ENCODE measurements around the gene PHF2. TPM values are rescaled to one million over a fixed set of nuclear protein-coding genes. Genes with fewer than 3 reads are reported as not detected.
"Not testable (repeated sequence)": the region's sequence is repeated elsewhere in the genome, so short reads cannot be mapped to it uniquely, and the experiment has no call there.

The PHF2 gene
- total RNA-seq, 2 donors from 2014 or later: 15.0 to 19.8 TPM

DNA sequence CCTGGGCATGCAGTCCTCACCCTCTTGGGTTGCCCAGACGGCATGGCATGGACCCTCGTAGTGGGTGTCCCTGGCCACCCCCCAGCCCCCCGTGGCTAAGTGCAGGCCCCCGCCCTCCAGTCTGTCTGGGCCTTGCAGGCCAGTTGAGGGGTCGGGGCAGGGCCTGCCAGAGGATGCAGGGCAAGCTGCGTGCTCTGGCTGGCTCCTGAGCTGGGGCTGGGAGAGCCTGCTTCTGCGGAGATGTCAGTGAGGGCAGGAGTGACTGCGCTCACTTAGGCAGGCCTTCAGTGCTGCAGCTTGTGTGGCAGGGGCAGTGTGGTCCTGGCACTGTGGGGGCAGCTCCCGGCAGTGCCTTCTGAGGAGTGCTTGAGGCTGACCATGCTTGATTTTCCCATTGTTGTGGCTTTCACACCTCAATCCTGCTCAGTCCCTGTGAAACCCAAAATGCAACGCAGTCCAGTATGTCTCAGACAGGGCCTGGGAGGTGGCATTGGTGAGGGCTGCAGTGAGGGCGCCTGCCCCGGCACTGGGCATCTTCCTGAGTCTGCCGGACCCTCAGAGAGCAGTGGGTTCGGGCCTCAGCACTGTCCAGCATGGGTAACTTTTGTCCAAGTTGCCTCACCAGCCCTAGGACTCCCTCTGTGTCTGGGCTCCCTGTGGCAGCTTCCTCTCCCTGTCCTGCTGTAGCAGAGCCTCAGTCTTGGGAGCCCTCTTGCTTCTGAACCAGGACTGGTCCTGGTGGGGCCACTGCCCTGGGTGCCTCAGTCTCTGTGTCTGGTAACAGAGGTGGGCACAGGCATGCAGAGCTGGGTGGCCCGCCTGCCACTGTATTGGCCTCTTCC lies 93.0 kb downstream of the PHF2 start:
- TF ChIP-seq, protein P1, sequence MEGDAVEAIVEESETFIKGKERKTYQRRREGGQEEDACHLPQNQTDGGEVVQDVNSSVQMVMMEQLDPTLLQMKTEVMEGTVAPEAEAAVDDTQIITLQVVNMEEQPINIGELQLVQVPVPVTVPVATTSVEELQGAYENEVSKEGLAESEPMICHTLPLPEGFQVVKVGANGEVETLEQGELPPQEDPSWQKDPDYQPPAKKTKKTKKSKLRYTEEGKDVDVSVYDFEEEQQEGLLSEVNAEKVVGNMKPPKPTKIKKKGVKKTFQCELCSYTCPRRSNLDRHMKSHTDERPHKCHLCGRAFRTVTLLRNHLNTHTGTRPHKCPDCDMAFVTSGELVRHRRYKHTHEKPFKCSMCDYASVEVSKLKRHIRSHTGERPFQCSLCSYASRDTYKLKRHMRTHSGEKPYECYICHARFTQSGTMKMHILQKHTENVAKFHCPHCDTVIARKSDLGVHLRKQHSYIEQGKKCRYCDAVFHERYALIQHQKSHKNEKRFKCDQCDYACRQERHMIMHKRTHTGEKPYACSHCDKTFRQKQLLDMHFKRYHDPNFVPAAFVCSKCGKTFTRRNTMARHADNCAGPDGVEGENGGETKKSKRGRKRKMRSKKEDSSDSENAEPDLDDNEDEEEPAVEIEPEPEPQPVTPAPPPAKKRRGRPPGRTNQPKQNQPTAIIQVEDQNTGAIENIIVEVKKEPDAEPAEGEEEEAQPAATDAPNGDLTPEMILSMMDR (IDR thresholded peaks at IDR 0.05): no peak
- TF ChIP-seq POLR2A (IDR thresholded peaks at IDR 0.05): no peak
- WGBS, 2 donors: 85 to 93% methylated on average over 4 to 15 of the region's 15 CpGs
- Histone ChIP-seq H3K36me3 (replicated peaks in 1 of 2; ENCODE audit: insufficient read depth in 1 of 2, low read depth in 2 of 2) (peaks cover 0 to 5% of the 10 kb centered on the region in 2 donors), H3K4me3 (no peak overlapping the region), H3K27me3 (no peaks in the 10 kb centered on the region), H3K4me1 (no peaks in the 10 kb centered on the region), H3K9me3 (no peaks in the 10 kb centered on the region), H3K27ac (no peak overlapping the region)
- DNase-seq (peak; percentile 1 to 9 (median 5)), ATAC-seq (no peak)
- intact Hi-C loops (cut with DNase I): no loop called here

DNA sequence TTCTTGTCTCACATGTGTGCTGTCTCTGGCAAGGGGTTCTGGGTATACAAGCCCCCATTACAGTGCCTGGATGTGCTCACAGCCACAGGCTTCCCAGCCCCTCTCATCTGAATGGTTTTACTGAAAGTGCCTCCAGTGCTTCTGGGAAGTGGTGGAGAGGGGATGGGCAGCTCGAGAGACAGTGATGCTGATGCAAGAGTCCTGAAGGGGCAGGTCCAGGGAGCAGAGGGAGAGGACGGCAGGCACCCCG lies 93.5 kb downstream of the PHF2 start:
- Histone ChIP-seq H3K27ac (no peak overlapping the region), H3K4me3 (no peak overlapping the region), H3K4me1 (no peaks in the 10 kb centered on the region), H3K27me3 (no peaks in the 10 kb centered on the region), H3K36me3 (replicated peaks in 1 of 2; ENCODE audit: insufficient read depth in 1 of 2, low read depth in 2 of 2) (peaks cover 0 to 5% of the 10 kb centered on the region in 2 donors), H3K9me3 (no peaks in the 10 kb centered on the region)
- intact Hi-C loops (cut with DNase I): no loop called here
- DNase-seq (no peak), ATAC-seq (no peak)
- WGBS, 2 donors: 85% methylated on average over 3 of the region's 3 CpGs; no CpG with 5 or more reads in 1 of the 2 donors
- TF ChIP-seq, protein P1 (IDR thresholded peaks at IDR 0.05): no peak
- TF ChIP-seq POLR2A (IDR thresholded peaks at IDR 0.05): no peak

DNA sequence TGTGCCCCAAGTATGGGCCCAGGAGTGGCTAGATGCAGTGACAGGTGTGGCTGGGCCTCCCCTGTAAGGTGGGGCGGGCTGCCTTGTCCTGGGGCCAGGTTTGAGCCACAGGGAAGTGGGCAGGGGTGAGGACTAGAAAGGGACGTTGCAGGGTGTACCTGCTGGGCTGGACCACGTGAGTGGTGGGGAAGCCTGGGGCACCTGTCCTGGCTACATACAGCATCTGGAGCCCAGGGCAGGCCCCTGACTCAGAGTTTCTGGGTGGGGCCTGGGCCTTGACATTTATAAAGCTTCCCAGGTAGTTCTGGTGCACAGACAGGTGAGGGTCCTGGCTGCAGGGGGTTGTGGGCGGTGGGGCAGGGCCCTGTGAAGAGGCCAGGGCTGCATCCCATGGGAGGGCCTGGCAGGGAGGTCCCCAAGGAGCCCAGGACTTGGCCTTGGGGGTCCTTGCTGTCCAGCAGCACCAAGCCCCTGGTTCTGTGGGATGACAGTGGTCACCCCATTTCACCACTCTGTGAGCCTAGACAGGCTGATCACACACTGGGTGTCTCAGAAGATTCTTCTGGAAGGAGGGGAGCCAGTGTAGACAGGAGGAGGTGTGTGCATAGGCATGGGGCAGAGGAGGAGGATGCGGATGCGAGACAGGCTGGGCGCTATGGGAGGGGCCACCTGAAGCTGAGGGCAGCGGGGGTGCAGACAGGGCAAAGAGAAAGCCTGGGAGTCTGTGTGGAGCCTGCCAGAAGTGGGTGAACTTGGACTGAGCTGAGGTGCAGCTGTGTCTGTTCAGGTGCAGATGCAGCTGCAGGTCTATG lies 94.0 kb downstream of the PHF2 start:
- no peak for TF ChIP-seq POLR2A (IDR thresholded peaks at IDR 0.05)
- TF ChIP-seq, protein P1 (IDR thresholded peaks at IDR 0.05): no peak
- intact Hi-C loops (cut with DNase I): no loop called here
- no peaks in the 10 kb centered on the region for H3K9me3 ChIP-seq
- H3K4me1 ChIP-seq: no peaks in the 10 kb centered on the region
- DNase-seq: peak; percentile 1 to 11 (median 6)
- 80 to 94% methylated on average over 7 to 8 of the region's 8 CpGs for WGBS, 2 donors
- no peak overlapping the region for H3K4me3 ChIP-seq
- H3K36me3 ChIP-seq (replicated peaks in 1 of 2; ENCODE audit: insufficient read depth in 1 of 2, low read depth in 2 of 2): peaks cover 0 to 7% of the 10 kb centered on the region in 2 donors
- H3K27ac ChIP-seq: no peak overlapping the region
- no peak for ATAC-seq
- no peaks in the 10 kb centered on the region for H3K27me3 ChIP-seq

DNA sequence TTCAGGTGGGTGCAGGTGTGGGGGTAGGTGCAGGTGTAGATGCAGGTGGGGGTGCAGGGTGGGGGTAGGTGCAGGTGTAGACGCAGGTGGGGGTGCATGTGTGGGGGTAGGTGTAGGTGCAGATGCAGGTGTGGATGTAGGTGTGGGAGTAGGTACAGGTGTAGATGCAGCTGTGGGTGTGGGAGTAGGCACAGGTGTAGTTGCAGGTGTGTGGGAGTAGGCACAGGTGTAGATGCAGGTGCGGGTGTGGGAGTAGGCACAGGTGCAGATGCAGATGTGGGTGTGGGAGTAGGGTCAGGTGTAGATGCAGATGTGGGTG lies 94.6 kb downstream of the PHF2 start:
- WGBS, 2 donors: 85 to 90% methylated on average over 2 of the region's 2 CpGs
- Histone ChIP-seq H3K36me3 (replicated peaks in 1 of 2; ENCODE audit: insufficient read depth in 1 of 2, low read depth in 2 of 2) (peaks cover 0 to 8% of the 10 kb centered on the region in 2 donors), H3K27ac (no peak overlapping the region), H3K4me3 (no peak overlapping the region), H3K9me3 (no peaks in the 10 kb centered on the region), H3K27me3 (no peaks in the 10 kb centered on the region), H3K4me1 (no peaks in the 10 kb centered on the region)
- ATAC-seq (no peak), DNase-seq (peak in 2 of 4 donors; percentile 1)
- intact Hi-C loops (cut with DNase I): no loop called here
- no peak for TF ChIP-seq POLR2A (IDR thresholded peaks at IDR 0.05)
- TF ChIP-seq, protein P1 (IDR thresholded peaks at IDR 0.05): no peak

DNA sequence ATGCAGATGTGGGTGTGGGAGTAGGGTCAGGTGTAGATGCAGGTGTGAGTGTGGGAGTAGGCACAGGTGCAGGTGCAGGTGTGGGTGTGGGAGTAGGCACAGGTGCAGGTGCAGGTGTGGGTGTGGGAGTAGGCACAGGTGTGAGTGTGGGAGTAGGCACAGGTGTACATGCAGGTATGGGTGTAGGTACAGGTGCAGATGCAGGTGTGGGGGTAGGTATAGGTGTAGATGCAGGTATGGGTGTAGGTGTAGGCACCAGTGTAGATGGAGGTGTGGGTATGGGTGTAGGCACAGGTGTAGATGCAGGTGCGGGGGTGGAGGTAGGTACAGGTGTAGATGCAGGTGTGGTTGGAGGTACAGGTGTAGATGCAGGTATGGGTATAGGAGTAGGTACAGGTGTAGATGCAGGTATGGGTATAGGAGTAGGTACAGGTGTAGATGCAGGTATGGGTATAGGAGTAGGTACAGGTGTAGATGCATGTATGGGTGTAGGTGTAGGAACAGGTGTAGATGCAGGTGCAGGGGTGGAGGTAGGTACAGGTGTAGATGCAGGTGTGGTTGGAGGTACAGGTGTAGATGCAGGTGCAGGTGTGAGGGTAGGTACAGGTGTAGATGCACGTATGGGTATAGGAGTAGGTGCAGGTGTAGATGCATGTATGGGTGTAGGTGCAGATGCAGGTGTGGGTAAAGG lies 96.1 kb downstream of the PHF2 start:
- H3K4me3 ChIP-seq; ATAC-seq; H3K36me3 ChIP-seq (replicated peaks in 1 of 2; ENCODE audit: insufficient read depth in 1 of 2, low read depth in 2 of 2); intact Hi-C loops (cut with DNase I); H3K27me3 ChIP-seq; H3K4me1 ChIP-seq; H3K27ac ChIP-seq; H3K9me3 ChIP-seq: not testable (repeated sequence)
- DNase-seq: peak in 2 of 4 donors; percentile 8 to 10
- 92 to 98% methylated on average over 2 of the region's 2 CpGs for WGBS, 2 donors

All from body of pancreas (tissue), 4 donors.